ENCODE results near the gene CHADL.
"Not testable (repeated sequence)": the region's sequence is repeated elsewhere in the genome, so short reads cannot be mapped to it uniquely, and the experiment has no call there.

CHADL gene

GRCh38 chr22:41181349-41182241 lies 59.1 kb downstream of the CHADL start:
- no peak for DNase-seq (ENCODE audit: low read depth in 2 of 2)

GRCh38 chr22:41180926-41181325 lies 59.8 kb downstream of the CHADL start:
- DNase-seq (ENCODE audit: low read depth in 2 of 2): no peak

GRCh38 chr22:41180362-41180761 lies 60.4 kb downstream of the CHADL start:
- not testable (repeated sequence) for DNase-seq (ENCODE audit: low read depth in 2 of 2)
